ENCODE measurements around the gene SIPA1.

Gene SIPA1

GRCh38 chr11:65615229-65615949 is 22.5 kb upstream of the SIPA1 start, which contains the start of gene PCNX3:
Gene PCNX3, plus strand, starts transcription at chr11:65615776. Its CDS starts 536 bp downstream, at chr11:65616312.
- H3K27me3 Mint-ChIP-seq (ENCODE audit: low read depth), result peaks cover 3% of the 10 kb centered on the region
- peak; percentile 100 for DNase-seq (ENCODE audit: low spot score)
- H3K27ac Mint-ChIP-seq, result peak within 1 kb of the TSS; percentile 95
- H3K4me1 Mint-ChIP-seq (ENCODE audit: low read depth), result peaks cover 24% of the 10 kb centered on the region
- peak within 1 kb of the TSS; percentile 94 for H3K4me3 Mint-ChIP-seq
- peaks cover 31% of the 10 kb centered on the region for H3K36me3 Mint-ChIP-seq (ENCODE audit: low read depth)
- no peaks in the 10 kb centered on the region for H3K9me3 Mint-ChIP-seq

- no peaks in the 10 kb centered on the region for H3K9me3 Mint-ChIP-seq
- H3K36me3 Mint-ChIP-seq (ENCODE audit: low read depth), result peaks cover 29% of the 10 kb centered on the region
- peaks cover 19% of the 10 kb centered on the region for H3K4me1 Mint-ChIP-seq (ENCODE audit: low read depth)
- no peak for DNase-seq (ENCODE audit: low spot score)
- peak overlapping the region; percentile 94 for H3K4me3 Mint-ChIP-seq
- peaks cover 3% of the 10 kb centered on the region for H3K27me3 Mint-ChIP-seq (ENCODE audit: low read depth)
- peak overlapping the region; percentile 95 for H3K27ac Mint-ChIP-seq
Observed at GRCh38 chr11:65615950-65616574, 21.8 kb upstream of the SIPA1 start.

DNA sequence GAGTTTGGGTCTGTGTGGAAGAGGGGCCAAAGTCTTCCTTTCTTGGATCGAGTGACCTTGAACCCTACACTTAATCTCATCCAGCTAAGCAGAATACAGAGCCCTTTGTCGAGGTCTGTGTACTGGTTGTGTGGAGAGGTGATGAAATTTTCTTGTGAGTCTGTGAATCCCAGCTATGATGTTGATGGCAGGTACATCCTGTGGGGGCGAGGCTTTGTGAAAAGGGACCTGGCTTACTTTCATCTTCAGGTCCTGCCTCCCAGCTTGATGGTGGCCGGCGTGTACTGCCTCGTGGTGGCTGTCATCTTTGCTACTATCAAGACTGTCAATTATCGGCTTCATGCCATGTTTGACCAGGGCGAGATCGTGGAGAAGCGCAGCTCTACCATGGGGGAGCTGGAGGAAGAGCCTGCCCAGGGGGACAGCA is 21.3 kb upstream of the SIPA1 start:
- no peak for DNase-seq (ENCODE audit: low spot score)
- H3K36me3 Mint-ChIP-seq (ENCODE audit: low read depth), result peaks cover 30% of the 10 kb centered on the region
- H3K4me3 Mint-ChIP-seq, result peak overlapping the region; percentile 94
- H3K4me1 Mint-ChIP-seq (ENCODE audit: low read depth), result peaks cover 16% of the 10 kb centered on the region
- no peaks in the 10 kb centered on the region for H3K9me3 Mint-ChIP-seq
- H3K27me3 Mint-ChIP-seq (ENCODE audit: low read depth), result peaks cover 3% of the 10 kb centered on the region
- peak overlapping the region; percentile 94 for H3K27ac Mint-ChIP-seq

DNA sequence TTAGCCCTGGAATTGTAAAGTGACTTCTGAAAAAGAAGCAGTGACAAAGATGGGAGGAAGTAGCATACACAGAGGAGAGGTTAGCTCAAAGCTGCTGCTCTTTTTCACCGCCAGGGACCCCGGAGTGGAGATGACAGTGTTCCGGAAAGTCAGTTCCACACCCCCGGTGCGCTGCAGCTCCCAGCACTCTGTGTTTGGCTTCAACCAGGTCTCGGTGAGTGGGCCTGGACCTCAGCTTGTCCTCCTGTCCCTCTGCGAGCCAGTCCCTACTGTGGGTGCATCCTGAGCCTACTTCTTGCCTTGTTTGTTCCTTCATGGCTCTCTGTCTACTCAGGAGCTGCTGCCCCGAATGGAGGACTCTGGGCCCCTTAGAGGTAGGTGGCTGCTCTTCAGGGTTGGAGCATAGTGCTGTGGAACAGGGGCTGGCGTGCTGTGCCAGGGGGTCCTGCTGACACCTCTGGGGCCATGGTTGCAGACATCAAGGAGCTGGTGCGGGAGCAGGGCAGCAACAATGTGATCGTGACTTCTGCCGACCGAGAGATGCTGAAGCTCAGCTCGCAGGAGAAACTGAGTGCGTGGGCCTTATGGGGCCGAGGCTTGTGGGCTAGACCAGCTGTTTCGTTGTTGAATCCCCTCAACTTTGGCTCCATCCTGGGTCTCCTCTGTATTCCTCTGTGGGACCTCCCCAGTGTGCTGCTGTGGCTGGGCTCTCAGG is 20.6 kb upstream of the SIPA1 start:
- DNase-seq (ENCODE audit: low spot score), result no peak

DNA sequence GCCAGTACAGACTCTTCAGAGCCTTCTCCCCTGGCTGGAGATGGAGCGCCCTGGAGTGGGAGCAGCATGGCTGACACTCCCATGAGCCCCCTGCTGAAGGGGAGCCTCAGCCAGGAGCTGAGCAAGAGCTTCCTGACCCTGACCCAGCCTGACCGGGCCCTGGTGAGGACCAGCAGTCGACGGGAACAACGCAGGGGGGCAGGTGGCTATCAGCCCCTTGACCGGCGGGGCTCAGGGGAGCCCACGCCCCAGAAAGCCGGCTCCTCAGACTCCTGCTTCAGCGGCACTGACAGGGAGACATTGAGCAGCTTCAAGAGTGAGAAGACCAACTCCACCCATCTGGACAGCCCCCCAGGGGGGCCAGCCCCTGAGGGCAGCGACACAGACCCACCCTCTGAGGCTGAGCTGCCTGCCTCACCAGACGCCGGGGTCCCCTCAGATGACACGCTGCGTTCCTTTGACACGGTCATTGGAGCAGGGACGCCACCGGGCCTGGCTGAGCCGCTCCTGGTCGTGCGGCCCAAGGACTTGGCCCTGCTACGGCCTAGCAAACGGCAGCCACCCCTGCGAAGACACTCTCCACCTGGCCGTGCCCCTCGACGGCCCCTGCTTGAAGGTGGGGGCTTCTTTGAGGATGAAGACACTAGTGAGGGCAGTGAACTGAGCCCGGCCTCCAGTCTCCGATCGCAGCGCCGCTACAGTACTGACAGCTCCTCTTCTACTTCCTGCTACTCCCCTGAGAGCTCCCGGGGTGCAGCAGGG is 19.7 kb upstream of the SIPA1 start:
- Mint-ChIP-seq H3K36me3 (ENCODE audit: low read depth) (peaks cover 37% of the 10 kb centered on the region), H3K4me1 (ENCODE audit: low read depth) (peaks cover 8% of the 10 kb centered on the region)

More for the DNA sequence above, 20.6 kb upstream of the SIPA1 start:
- peaks cover 3% of the 10 kb centered on the region for H3K27me3 Mint-ChIP-seq (ENCODE audit: low read depth)
- H3K9me3 Mint-ChIP-seq, result no peaks in the 10 kb centered on the region
- H3K4me1 Mint-ChIP-seq (ENCODE audit: low read depth), result peaks cover 11% of the 10 kb centered on the region
- peak overlapping the region; percentile 94 for H3K27ac Mint-ChIP-seq
- H3K36me3 Mint-ChIP-seq (ENCODE audit: low read depth), result peaks cover 33% of the 10 kb centered on the region
- H3K4me3 Mint-ChIP-seq, result peak overlapping the region; percentile 94

DNA sequence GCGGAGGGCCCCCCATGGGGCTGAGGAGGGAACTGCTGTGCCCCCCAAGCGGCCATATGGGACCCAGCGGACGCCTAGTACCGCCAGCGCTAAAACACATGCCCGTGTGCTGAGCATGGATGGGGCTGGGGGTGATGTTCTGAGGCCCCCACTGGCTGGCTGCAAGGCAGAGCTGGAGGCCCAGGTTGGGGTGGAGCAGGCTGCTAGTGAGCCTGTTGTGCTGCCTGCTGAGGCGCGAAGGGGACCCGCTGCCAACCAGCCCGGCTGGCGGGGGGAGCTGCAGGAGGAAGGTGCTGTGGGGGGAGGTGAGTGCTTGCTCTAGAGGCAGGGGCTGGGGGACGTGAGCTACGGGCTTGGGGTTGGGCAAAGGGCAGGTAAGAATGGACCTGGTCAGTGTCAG is 19.1 kb upstream of the SIPA1 start:
- H3K27me3 Mint-ChIP-seq (ENCODE audit: low read depth), result peaks cover 3% of the 10 kb centered on the region
- DNase-seq (ENCODE audit: low spot score), result no peak
- peaks cover 37% of the 10 kb centered on the region for H3K36me3 Mint-ChIP-seq (ENCODE audit: low read depth)
- no peaks in the 10 kb centered on the region for H3K9me3 Mint-ChIP-seq
- H3K4me1 Mint-ChIP-seq (ENCODE audit: low read depth), result peaks cover 8% of the 10 kb centered on the region
- no peak overlapping the region for H3K4me3 Mint-ChIP-seq
- H3K27ac Mint-ChIP-seq, result no peak overlapping the region

More for the DNA sequence above, 19.7 kb upstream of the SIPA1 start:
- Mint-ChIP-seq H3K4me3 (no peak overlapping the region), H3K27me3 (ENCODE audit: low read depth) (peaks cover 3% of the 10 kb centered on the region), H3K27ac (no peak overlapping the region), H3K9me3 (no peaks in the 10 kb centered on the region)
- DNase-seq (ENCODE audit: low spot score), result no peak

DNA sequence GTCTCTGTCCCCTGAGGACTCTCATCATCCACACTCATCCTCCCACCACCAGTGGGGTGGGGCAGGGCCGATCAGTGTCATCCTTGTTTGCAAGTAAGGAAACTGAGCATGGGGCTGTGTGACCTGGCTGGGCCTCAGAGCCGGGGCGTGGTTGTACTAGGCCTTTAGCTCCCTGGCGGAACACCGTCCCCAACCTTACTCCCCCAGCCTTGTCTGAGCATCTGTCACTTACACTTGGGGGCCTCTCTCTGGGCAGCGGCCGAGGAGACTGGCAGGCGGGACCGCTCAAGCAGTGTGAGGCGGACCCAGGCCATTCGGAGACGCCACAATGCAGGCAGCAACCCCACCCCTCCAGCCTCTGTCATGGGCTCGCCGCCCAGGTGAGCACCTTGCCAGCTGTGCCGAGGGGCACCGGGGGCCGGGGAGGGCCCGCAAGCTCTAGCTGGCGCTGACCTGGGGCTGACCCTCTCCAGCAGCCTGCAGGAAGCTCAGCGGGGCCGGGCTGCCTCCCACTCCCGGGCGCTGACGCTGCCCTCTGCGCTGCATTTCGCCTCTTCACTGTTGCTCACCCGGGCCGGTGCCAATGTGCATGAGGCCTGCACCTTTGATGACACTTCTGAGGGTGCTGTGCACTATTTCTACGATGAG is 18.5 kb upstream of the SIPA1 start:
- DNase-seq (ENCODE audit: low spot score), result no peak
- Mint-ChIP-seq H3K4me1 (ENCODE audit: low read depth) (peaks cover 8% of the 10 kb centered on the region), H3K27ac (no peak overlapping the region), H3K4me3 (no peak overlapping the region), H3K36me3 (ENCODE audit: low read depth) (peaks cover 38% of the 10 kb centered on the region), H3K9me3 (no peaks in the 10 kb centered on the region), H3K27me3 (ENCODE audit: low read depth) (peaks cover 3% of the 10 kb centered on the region)

DNA sequence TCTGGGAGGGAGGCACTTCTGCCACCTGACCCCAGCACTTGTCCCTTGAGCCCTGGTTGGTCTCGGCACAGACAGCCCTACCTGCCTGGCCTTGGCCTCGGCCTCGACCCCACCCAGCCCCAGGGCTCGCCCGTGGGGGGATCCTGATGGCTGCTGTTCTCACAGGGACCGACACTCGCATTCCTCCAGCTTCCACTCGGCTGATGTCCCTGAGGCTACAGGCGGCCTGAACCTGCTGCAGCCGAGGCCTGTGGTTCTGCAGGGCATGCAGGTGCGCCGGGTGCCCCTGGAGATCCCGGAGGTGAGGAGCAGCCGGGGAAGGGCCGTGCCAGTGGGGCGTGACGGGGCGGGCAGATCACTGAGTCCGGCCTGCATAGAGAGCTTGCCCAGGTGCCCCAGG is 17.2 kb upstream of the SIPA1 start:
- H3K36me3 Mint-ChIP-seq (ENCODE audit: low read depth), result peaks cover 42% of the 10 kb centered on the region
- H3K27ac Mint-ChIP-seq, result no peak overlapping the region
- no peak overlapping the region for H3K4me3 Mint-ChIP-seq
- H3K4me1 Mint-ChIP-seq (ENCODE audit: low read depth), result peaks cover 8% of the 10 kb centered on the region
- H3K9me3 Mint-ChIP-seq, result no peaks in the 10 kb centered on the region
- H3K27me3 Mint-ChIP-seq (ENCODE audit: low read depth), result no peaks in the 10 kb centered on the region
- DNase-seq (ENCODE audit: low spot score), result no peak

GRCh38 chr11:65621460-65621859 is 16.4 kb upstream of the SIPA1 start:
- Mint-ChIP-seq H3K4me1 (ENCODE audit: low read depth) (peaks cover 6% of the 10 kb centered on the region), H3K9me3 (no peaks in the 10 kb centered on the region), H3K27me3 (ENCODE audit: low read depth) (no peaks in the 10 kb centered on the region), H3K27ac (peak overlapping the region; percentile 6), H3K4me3 (no peak overlapping the region), H3K36me3 (ENCODE audit: low read depth) (peaks cover 45% of the 10 kb centered on the region)
- DNase-seq (ENCODE audit: low spot score), result no peak

DNA sequence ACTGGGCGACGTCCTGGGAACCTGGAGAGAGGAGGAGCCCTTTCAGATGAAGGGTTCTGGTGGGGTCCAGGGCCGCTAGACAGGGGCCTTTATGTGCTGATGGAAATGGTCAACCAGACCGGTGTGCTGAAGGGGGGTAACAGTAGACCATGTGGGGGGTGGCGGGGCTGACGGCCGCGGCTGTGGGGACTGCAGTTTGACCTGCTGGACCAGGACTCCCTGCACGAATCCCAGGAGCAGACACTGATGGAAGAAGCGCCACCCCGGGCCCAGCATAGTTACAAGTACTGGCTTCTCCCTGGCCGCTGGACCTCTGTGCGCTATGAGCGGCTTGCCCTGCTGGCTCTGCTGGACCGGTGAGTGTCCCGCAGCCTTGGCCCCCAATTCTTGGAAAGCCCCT is 15.9 kb upstream of the SIPA1 start:
- Mint-ChIP-seq H3K4me1 (ENCODE audit: low read depth) (no peaks in the 10 kb centered on the region), H3K9me3 (no peaks in the 10 kb centered on the region), H3K27me3 (ENCODE audit: low read depth) (no peaks in the 10 kb centered on the region), H3K4me3 (no peak overlapping the region), H3K27ac (no peak overlapping the region), H3K36me3 (ENCODE audit: low read depth) (peaks cover 40% of the 10 kb centered on the region)
- DNase-seq (ENCODE audit: low spot score), result no peak

- no peaks in the 10 kb centered on the region for H3K27me3 Mint-ChIP-seq (ENCODE audit: low read depth)
- no peak for DNase-seq (ENCODE audit: low spot score)
- H3K4me1 Mint-ChIP-seq (ENCODE audit: low read depth), result no peaks in the 10 kb centered on the region
- no peaks in the 10 kb centered on the region for H3K9me3 Mint-ChIP-seq
- peaks cover 41% of the 10 kb centered on the region for H3K36me3 Mint-ChIP-seq (ENCODE audit: low read depth)
- H3K27ac Mint-ChIP-seq, result no peak overlapping the region
- H3K4me3 Mint-ChIP-seq, result no peak overlapping the region
Observed at GRCh38 chr11:65623177-65623576, 14.7 kb upstream of the SIPA1 start.

DNA sequence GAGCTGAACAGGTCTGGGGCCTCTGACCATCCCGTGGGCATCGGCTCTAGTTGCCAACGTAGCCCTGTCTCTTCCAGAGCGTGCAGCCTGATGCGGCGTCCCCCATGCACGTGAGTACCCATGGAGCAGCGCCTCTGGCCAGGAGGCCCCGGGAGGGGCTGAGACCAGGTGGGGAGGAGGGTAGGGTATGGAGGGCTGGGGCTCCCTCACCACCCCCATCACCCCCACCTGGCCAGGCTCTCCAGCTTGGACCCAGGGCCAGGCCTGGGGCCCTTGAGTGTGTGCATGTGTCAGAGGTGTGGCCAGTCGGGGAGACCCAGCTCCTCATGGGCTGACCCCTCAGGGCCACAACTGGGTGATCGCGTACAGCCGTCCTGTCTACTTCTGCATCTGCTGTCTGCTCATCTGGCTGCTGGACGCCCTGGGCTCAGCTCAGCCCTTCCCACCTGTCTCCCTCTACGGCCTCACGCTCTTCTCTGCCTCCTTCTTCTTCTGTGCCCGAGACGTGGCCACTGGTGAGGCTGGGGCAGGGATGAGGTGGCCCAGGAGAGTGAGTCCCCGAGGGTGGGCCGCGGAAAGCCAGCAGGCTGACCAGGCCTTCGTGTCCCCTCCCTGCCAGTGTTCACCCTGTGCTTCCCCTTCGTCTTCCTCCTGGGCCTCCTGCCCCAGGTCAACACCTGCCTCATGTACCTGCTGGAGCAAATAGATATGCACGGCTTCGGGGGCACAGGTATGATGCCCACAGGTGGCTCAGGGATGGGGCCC is 13.9 kb upstream of the SIPA1 start:
- Mint-ChIP-seq H3K27me3 (ENCODE audit: low read depth) (no peaks in the 10 kb centered on the region), H3K27ac (no peak overlapping the region), H3K4me1 (ENCODE audit: low read depth) (no peaks in the 10 kb centered on the region), H3K9me3 (no peaks in the 10 kb centered on the region), H3K4me3 (no peak overlapping the region), H3K36me3 (ENCODE audit: low read depth) (peaks cover 38% of the 10 kb centered on the region)
- no peak for DNase-seq (ENCODE audit: low spot score)

Data from T-helper 2 cell treated with Interferon-gamma antibody and Interleukin-4, amounts not matched to agents 5 μg/mL and 100 μg/mL, for 36 hours (primary cell).